Neural cell (in vitro differentiated cells): Measurements from ENCODE around the gene ISY1. TPM values are rescaled to one million over a fixed set of nuclear protein-coding genes. Genes with fewer than 3 reads are reported as not detected.

ENCODE experiments used
- H2AFZ ChIP-seq: fragments of 200-600, 300-800 bp; sonication (generic), shearing (Covaris generic); 2 replicates; pipeline ENCODE4 v1.6.0; 2014; ENCODE audit warnings: low read depth, mild to moderate bottlenecking, antibody characterized with exemption, low read length, moderate library complexity
- H3F3A ChIP-seq: fragments of 200-600 bp; shearing (Covaris generic); 2 replicates; pipeline ENCODE4 v1.6.1; 2016; ENCODE audit warnings: mild to moderate bottlenecking, moderate library complexity, mixed read lengths, antibody characterized with exemption, low read length; ENCODE audit not compliant: insufficient read depth, poor library complexity, severe bottlenecking
- H3K27ac ChIP-seq: fragments of 200-600, 300-800 bp; sonication (generic), shearing (Covaris generic); 2 replicates; pipeline ENCODE4 v1.5.1; 2014; ENCODE audit warnings: mild to moderate bottlenecking, low read length, moderate library complexity
- H3K27me3 ChIP-seq: fragments of 300-800, 200-600 bp; sonication (generic), shearing (Covaris generic); 2 replicates; pipeline ENCODE4 v1.6.0; 2014; ENCODE audit warnings: mild to moderate bottlenecking, low read depth, low read length, moderate library complexity; ENCODE audit not compliant: insufficient read depth
- H3K36me3 ChIP-seq: fragments of 300-800, 200-600 bp; sonication (generic), shearing (Covaris generic); 2 replicates; pipeline ENCODE4 v1.5.1; 2014; ENCODE audit warnings: mild to moderate bottlenecking, antibody characterized with exemption, low read length, moderate library complexity; ENCODE audit not compliant: insufficient read depth
- H3K4me2 ChIP-seq: fragments of 300-800, 200-600 bp; sonication (generic), shearing (Covaris generic); 2 replicates; pipeline ENCODE4 v1.6.0; 2014; ENCODE audit warnings: mild to moderate bottlenecking, low read length
- H3K4me3 ChIP-seq: fragments of 300-800, 200-600 bp; sonication (generic), shearing (Covaris generic); 2 replicates; pipeline ENCODE4 v1.5.1; 2014; ENCODE audit warnings: mild to moderate bottlenecking, low read length, moderate library complexity
- H3K79me2 ChIP-seq: fragments of 200-600 bp; shearing (Covaris generic); replicated peaks from 2 replicates; pipeline ENCODE4 v1.6.0; 2014; ENCODE audit warnings: mild to moderate bottlenecking, low read length, moderate library complexity; ENCODE audit not compliant: insufficient read depth
- H3K9ac ChIP-seq: fragments of 300-800, 200-600 bp; sonication (generic), shearing (Covaris generic); 2 replicates; pipeline ENCODE4 v1.6.1; 2016; ENCODE audit warnings: mild to moderate bottlenecking, low read length, mixed read lengths
- H3K9me2 ChIP-seq: fragments of 200-600 bp; shearing (Covaris generic); 2 replicates; pipeline ENCODE4 v1.6.1; 2016; ENCODE audit warnings: mild to moderate bottlenecking, low read length, mixed read lengths; ENCODE audit not compliant: insufficient read depth
- H3K9me3 ChIP-seq: fragments of 200-600, 300-800 bp; sonication (generic), shearing (Covaris generic); 2 replicates; pipeline ENCODE4 v1.6.1; 2016; ENCODE audit warnings: mild to moderate bottlenecking, mixed run types, low read length, moderate library complexity, mixed read lengths
- H4K20me1 ChIP-seq: fragments of 200-600 bp; shearing (Covaris generic); 2 replicates; pipeline ENCODE4 v1.6.1; 2016; ENCODE audit warnings: mild to moderate bottlenecking, mixed run types; ENCODE audit not compliant: insufficient read depth
- CTCF ChIP-seq: fragments of 450-650 bp; IDR thresholded peaks from 2 replicates; pipeline ENCODE4 v1.5.1; 2014; ENCODE audit warnings: antibody characterized with exemption, mild to moderate bottlenecking, moderate library complexity; ENCODE audit not compliant: poor library complexity, severe bottlenecking
- EP300 ChIP-seq: fragments of 450-650 bp; conservative IDR thresholded peaks from 2 replicates; pipeline ENCODE4 v1.6.1; 2014; ENCODE audit warnings: antibody characterized with exemption, mild to moderate bottlenecking, moderate library complexity; ENCODE audit not compliant: poor library complexity, severe bottlenecking
- EZH2 ChIP-seq: fragments of 200-600, 300-800 bp; shearing (Covaris generic), sonication (generic); IDR thresholded peaks from 2 replicates; pipeline ENCODE4 v1.6.1; 2014; ENCODE audit warnings: antibody characterized with exemption, low read length, borderline replicate concordance, mild to moderate bottlenecking; ENCODE audit not compliant: insufficient read depth, poor library complexity, severe bottlenecking
- MXI1 ChIP-seq: fragments of 450-650 bp; conservative IDR thresholded peaks from 2 replicates; pipeline ENCODE4 v1.6.1; 2014; ENCODE audit warnings: antibody characterized with exemption, mild to moderate bottlenecking; ENCODE audit not compliant: poor library complexity, severe bottlenecking
- POLR2AphosphoS5 ChIP-seq: IDR thresholded peaks from 2 replicates; pipeline ENCODE4 v1.6.1; 2012
- RAD21 ChIP-seq: fragments of 450-650 bp; conservative IDR thresholded peaks from 2 replicates; pipeline ENCODE4 v1.6.1; 2014; ENCODE audit warnings: antibody characterized with exemption, mild to moderate bottlenecking, moderate library complexity
- REST ChIP-seq: IDR thresholded peaks from 2 replicates; pipeline ENCODE4 v1.6.1; 2012; ENCODE audit warnings: borderline replicate concordance
- SMC3 ChIP-seq: fragments of 450-650 bp; conservative IDR thresholded peaks from 2 replicates; pipeline ENCODE4 v1.6.1; 2014; ENCODE audit warnings: antibody characterized with exemption, mild to moderate bottlenecking, moderate library complexity; ENCODE audit not compliant: poor library complexity
- TAF1 ChIP-seq: IDR thresholded peaks from 2 replicates; pipeline ENCODE4 v1.6.1; 2012; ENCODE audit warnings: low read depth
- polyA plus RNA-seq: library from polyadenylated mRNA; depleted of rRNA; stranded (reverse); fragments of >200 nt; gene quantifications from 2 replicates; pipeline ENCODE4 v1.2.3, GENCODE V29; 2014

Gene ISY1
- polyA plus RNA-seq, 1 donor from 2014 or later = 23.3 TPM

- TF ChIP-seq MXI1 = peak; percentile 90
- TF ChIP-seq RAD21 = peak; percentile 19
- peak; percentile 94 for TF ChIP-seq TAF1
- TF ChIP-seq REST = peak; percentile 91
- TF ChIP-seq POLR2AphosphoS5 = peak; percentile 92
- TF ChIP-seq SMC3 = no peak
- no peak for TF ChIP-seq CTCF
- no peak for TF ChIP-seq EZH2
- no peak for TF ChIP-seq EP300
- Histone ChIP-seq H3K9ac (peak within 1 kb of the TSS; percentile 96), H3F3A (peaks cover 6% of the 10 kb centered on the region), H3K36me3 (no peaks in the 10 kb centered on the region), H3K79me2 (peaks cover 53% of the 10 kb centered on the region), H3K9me3 (no peaks in the 10 kb centered on the region), H4K20me1 (peaks cover 8% of the 10 kb centered on the region), H3K27ac (peak within 1 kb of the TSS; percentile 91), H2AFZ (peak within 1 kb of the TSS; percentile 93), H3K27me3 (no peaks in the 10 kb centered on the region), H3K4me3 (peak within 1 kb of the TSS; percentile 99), H3K4me2 (peak within 1 kb of the TSS; percentile 99), H3K9me2 (no peaks in the 10 kb centered on the region)
Observed at GRCh38 chr3:129183569-129184395, 22.9 kb upstream of the ISY1 start, which contains the start of gene CNBP. Gene CNBP (minus strand): TSS chr3:129183896. CDS start chr3:129171757, 12,139 bp downstream.

GRCh38 chr3:129182390-129183185 is 21.7 kb upstream of the ISY1 start:
- H4K20me1 ChIP-seq = peaks cover 8% of the 10 kb centered on the region
- H3K36me3 ChIP-seq = no peaks in the 10 kb centered on the region
- H3K9me3 ChIP-seq = no peaks in the 10 kb centered on the region
- peaks cover 6% of the 10 kb centered on the region for H3F3A ChIP-seq
- H3K27me3 ChIP-seq = no peaks in the 10 kb centered on the region
- H3K4me3 ChIP-seq = peak overlapping the region; percentile 99
- peak overlapping the region; percentile 99 for H3K4me2 ChIP-seq
- peaks cover 64% of the 10 kb centered on the region for H3K79me2 ChIP-seq
- no peak overlapping the region for H2AFZ ChIP-seq
- H3K27ac ChIP-seq = peak overlapping the region; percentile 87
- peak overlapping the region; percentile 96 for H3K9ac ChIP-seq
- TF ChIP-seq MXI1 (no peak), TAF1 (no peak)
- H3K9me2 ChIP-seq = no peaks in the 10 kb centered on the region
